Esophagus muscularis mucosa (tissue), 4 donors: ENCODE measurements around the gene SCN11A. TPM values are rescaled to one million over a fixed set of nuclear protein-coding genes. Genes with fewer than 3 reads are reported as not detected.

Source experiments
- DNase-seq: peaks from one replicate; pipeline ENCODE4 v3.0.0-alpha.2; 2017; ENCODE audit errors: extremely low spot score
- H3K27ac ChIP-seq, 4 donors: fragments of 200-600 bp; sonication (generic); replicated peaks in 1 of 4; 1 replicate in 3 of 4; 2 replicates in 1 of 4; pipeline ENCODE4 v1.5.1; 2016 to 2019; ENCODE audit warnings: mild to moderate bottlenecking in 1 of 4
- H3K27me3 ChIP-seq, 4 donors: fragments of 200-600 bp; sonication (generic); one replicate each; pipeline versions ENCODE4 v1.5.1 to v1.6.0; 2016 to 2019
- H3K36me3 ChIP-seq, 4 donors: fragments of 200-600 bp; sonication (generic); one replicate each; pipeline ENCODE4 v1.5.1; 2016 to 2019
- H3K4me1 ChIP-seq, 4 donors: fragments of 200-600 bp; sonication (generic); one replicate each; pipeline ENCODE4 v1.5.1; 2016 to 2019
- H3K4me3 ChIP-seq, 4 donors: fragments of 200-600 bp; sonication (generic); 1 replicate in 2 of 4; 2 replicates in 2 of 4; pipeline ENCODE4 v1.5.1; 2016 to 2019; ENCODE audit warnings: mild to moderate bottlenecking in 4 of 4, moderate library complexity in 1 of 4
- H3K9me3 ChIP-seq, 4 donors: fragments of 200-600 bp; sonication (generic); 1 replicate in 3 of 4; 2 replicates in 1 of 4; pipeline ENCODE4 v1.5.1; 2016 to 2019
- EP300 ChIP-seq: sonication (generic); formaldehyde crosslinking; IDR thresholded peaks from one replicate; pipeline ENCODE4 v1.6.1; 2017; ENCODE audit warnings: antibody characterized with exemption
- POLR2A ChIP-seq: fragments of 450-650 bp; IDR thresholded peaks from one replicate; pipeline ENCODE4 v1.6.1; 2017; ENCODE audit warnings: antibody characterized with exemption, moderate library complexity, mild to moderate bottlenecking, low read depth
- POLR2AphosphoS5 ChIP-seq, 2 donors: sonication (generic); formaldehyde crosslinking; IDR thresholded peaks; one replicate each; pipeline ENCODE4 v1.6.1; 2017; ENCODE audit warnings: antibody characterized with exemption in 2 of 2
- WGBS: methylation state at CpG from one replicate; pipeline ENCODE4 v1.1.5; 2018; 5-methylcytosine and 5-hydroxymethylcytosine counted together
- intact Hi-C: fragments of 100-400 bp; cut with DNase I; formaldehyde crosslinking; loops from one replicate; pipeline ENCODE4 v1.15.1; 2023
- total RNA-seq, 4 donors: library from RNA; depleted of rRNA; stranded (reverse); fragments of >200 nt; gene quantifications; one replicate each; pipeline versions ENCODE4 v1.1.0 to v1.2.1, GENCODE V29; 2016
- TF ChIP-seq, protein P1 (sequence below), 3 experiments: fragments of 200-600 bp in 2 of 3; fragments of 450-650 bp in 1 of 3; sonication (generic) in 2 of 3; IDR thresholded peaks; one replicate each; pipeline ENCODE4 v1.5.1; 2017 to 2019; ENCODE audit warnings: antibody characterized with exemption in 3 of 3, mild to moderate bottlenecking in 2 of 3, moderate library complexity in 1 of 3

Gene SCN11A
- total RNA-seq, 4 donors from 2014 or later, result 0.34 to 0.99 (median 0.56) TPM

DNA sequence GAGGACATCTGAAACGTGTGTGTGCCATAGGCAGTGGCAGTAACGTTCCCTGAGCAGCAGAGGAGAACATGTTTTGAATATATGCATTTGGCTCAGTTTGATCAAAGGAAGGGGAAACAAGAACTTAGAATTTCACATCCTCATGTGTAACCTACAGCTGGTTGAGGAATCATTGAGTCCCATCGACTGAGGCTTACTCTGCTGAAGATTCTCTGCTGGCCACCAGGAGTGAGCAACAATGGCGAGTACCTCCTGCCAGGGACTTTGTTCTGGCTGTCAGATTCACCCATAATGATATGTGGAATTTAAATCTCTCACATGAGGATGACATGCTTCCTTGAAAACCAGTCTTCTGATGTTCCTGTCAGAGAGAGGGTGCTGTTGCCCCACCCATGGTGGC lies 34.4 kb upstream of the SCN11A start:
- Histone ChIP-seq H3K27ac (no peak overlapping the region), H3K4me3 (no peak overlapping the region), H3K4me1 (no peaks in the 10 kb centered on the region), H3K36me3 (peaks cover 51 to 91% (median 67%) of the 10 kb centered on the region in 4 donors), H3K9me3 (no peaks in the 10 kb centered on the region), H3K27me3 (no peaks in the 10 kb centered on the region)
- TF ChIP-seq POLR2A (no peak), EP300 (no peak), POLR2AphosphoS5 (IDR thresholded peaks at IDR 0.05) (no peak)
- TF ChIP-seq, protein P1, sequence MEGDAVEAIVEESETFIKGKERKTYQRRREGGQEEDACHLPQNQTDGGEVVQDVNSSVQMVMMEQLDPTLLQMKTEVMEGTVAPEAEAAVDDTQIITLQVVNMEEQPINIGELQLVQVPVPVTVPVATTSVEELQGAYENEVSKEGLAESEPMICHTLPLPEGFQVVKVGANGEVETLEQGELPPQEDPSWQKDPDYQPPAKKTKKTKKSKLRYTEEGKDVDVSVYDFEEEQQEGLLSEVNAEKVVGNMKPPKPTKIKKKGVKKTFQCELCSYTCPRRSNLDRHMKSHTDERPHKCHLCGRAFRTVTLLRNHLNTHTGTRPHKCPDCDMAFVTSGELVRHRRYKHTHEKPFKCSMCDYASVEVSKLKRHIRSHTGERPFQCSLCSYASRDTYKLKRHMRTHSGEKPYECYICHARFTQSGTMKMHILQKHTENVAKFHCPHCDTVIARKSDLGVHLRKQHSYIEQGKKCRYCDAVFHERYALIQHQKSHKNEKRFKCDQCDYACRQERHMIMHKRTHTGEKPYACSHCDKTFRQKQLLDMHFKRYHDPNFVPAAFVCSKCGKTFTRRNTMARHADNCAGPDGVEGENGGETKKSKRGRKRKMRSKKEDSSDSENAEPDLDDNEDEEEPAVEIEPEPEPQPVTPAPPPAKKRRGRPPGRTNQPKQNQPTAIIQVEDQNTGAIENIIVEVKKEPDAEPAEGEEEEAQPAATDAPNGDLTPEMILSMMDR (IDR thresholded peaks at IDR 0.05), result no peak
- 86% methylated on average over 3 of the region's 4 CpGs for whole genome bisulfite sequencing
- intact Hi-C loops, result no loop called here
- peak; percentile 62 for DNase-seq

DNA sequence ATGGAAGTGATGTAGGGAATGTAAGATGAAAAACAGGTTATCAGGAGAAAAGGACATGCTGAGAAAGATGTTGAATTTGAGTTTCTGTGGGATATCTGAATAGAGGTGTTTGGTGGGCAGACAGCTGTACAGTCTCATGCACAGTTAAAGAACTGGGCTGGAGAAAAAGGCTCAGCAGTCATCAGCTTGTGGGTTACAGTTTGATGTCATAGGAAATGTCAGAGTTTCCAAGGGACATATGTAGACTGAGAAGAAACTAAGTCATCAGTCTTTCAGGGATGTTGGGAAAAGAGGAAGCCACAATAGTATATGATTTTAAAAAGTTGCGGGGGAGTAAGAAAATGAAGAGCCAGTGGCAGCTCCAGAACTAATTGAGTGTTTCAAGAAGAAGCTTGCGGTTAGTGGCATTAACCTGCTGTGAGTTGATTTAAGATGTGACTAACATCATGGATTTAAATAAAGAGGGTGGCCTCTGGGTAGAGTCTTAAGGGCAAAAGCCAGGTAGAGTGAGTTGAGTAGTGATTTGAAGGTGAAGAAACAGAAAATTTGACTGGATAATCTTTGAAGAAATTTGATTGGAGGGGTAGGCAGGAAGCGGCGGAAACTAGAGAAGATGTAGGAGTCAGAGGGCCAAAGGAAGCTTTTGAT lies 31.0 kb upstream of the SCN11A start:
- Histone ChIP-seq H3K4me3 (no peak overlapping the region), H3K27me3 (no peaks in the 10 kb centered on the region), H3K27ac (no peak overlapping the region), H3K36me3 (peaks cover 26 to 89% (median 51%) of the 10 kb centered on the region in 4 donors), H3K9me3 (no peaks in the 10 kb centered on the region), H3K4me1 (no peaks in the 10 kb centered on the region)
- DNase-seq, result peak; percentile 7
- WGBS, result over 99% methylated on average over 4 of the region's 4 CpGs
- TF ChIP-seq, protein P1 (IDR thresholded peaks at IDR 0.05), result no peak
- TF ChIP-seq POLR2AphosphoS5 (IDR thresholded peaks at IDR 0.05) (no peak), EP300 (no peak), POLR2A (no peak)
- intact Hi-C loops, result no loop called here

DNA sequence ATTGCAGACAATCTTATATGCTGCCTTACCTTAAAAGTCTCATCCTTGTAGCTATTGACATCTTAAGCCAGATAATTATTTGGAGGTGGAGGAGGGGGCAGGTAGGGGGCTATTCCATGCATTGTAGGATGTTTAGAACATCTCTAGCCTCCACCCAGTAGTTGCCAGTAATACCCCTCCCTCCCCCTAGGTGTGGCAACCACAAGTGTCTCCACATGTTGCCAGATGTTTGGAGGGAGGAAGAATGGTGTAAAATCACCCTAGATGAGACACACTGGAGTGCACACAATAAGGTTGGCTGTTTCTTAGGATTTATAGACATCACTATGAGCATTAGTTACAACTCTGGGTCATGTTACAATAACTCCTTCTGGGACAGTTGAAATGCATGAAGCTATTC lies 28.3 kb upstream of the SCN11A start:
- no peaks in the 10 kb centered on the region for H3K4me1 ChIP-seq
- no peak for DNase-seq
- H3K9me3 ChIP-seq, result no peaks in the 10 kb centered on the region
- intact Hi-C loops, result no loop called here
- H3K36me3 ChIP-seq, result peaks cover 26 to 89% (median 52%) of the 10 kb centered on the region in 4 donors
- H3K4me3 ChIP-seq, result no peak overlapping the region
- TF ChIP-seq POLR2AphosphoS5 (IDR thresholded peaks at IDR 0.05) (no peak), POLR2A (no peak), EP300 (no peak)
- TF ChIP-seq, protein P1 (IDR thresholded peaks at IDR 0.05), result no peak
- H3K27me3 ChIP-seq, result no peaks in the 10 kb centered on the region
- no peak overlapping the region for H3K27ac ChIP-seq

DNA sequence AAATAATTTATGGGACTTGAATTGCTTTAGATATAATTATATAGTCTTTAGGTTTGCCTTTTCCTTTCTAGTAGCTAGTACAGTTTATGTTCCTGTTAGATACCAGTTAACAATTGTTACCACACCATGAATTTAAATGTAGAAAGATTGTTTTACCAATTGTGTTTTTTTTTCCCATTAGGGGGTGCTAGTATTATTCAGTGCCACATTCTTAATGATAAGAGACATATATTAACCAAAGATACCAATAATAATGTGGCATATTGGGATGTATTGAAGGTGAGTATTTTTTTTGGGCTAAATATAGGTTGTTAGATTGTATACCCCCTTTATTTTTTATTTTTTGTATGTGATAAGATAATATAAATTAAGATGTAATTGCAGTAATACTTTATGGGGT lies 27.8 kb upstream of the SCN11A start:
- DNase-seq, result no peak
- Histone ChIP-seq H3K27me3 (no peaks in the 10 kb centered on the region), H3K9me3 (no peaks in the 10 kb centered on the region), H3K4me3 (no peak overlapping the region), H3K27ac (no peak overlapping the region), H3K36me3 (peaks cover 31 to 89% (median 55%) of the 10 kb centered on the region in 4 donors), H3K4me1 (no peaks in the 10 kb centered on the region)
- intact Hi-C loops, result no loop called here
- TF ChIP-seq, protein P1 (IDR thresholded peaks at IDR 0.05), result no peak
- TF ChIP-seq EP300 (no peak), POLR2A (no peak), POLR2AphosphoS5 (IDR thresholded peaks at IDR 0.05) (no peak)

DNA sequence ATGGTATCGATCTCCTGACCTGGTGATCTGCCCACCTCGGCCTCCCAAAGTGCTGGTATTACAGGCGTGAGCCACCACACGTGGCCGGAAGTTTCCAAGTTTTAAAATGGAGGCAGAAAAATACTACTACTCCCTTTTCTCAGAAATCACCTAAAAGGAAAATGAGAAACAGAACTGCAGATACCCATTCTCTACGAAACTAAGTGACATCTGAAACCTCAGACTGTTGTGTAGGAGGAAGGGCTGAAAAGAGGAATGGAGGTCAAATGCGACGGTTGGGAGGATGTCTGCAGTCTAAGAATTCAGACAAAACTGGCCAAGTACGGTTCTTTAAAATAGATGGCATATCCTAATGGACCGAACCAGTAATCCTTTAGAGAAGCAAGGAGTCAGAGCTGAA lies 24.2 kb upstream of the SCN11A start:
- TF ChIP-seq POLR2AphosphoS5 (IDR thresholded peaks at IDR 0.05) (no peak), POLR2A (no peak), EP300 (no peak)
- TF ChIP-seq, protein P1 (IDR thresholded peaks at IDR 0.05), result no peak
- Histone ChIP-seq H3K27ac (no peak overlapping the region), H3K36me3 (peaks cover 42 to 97% (median 76%) of the 10 kb centered on the region in 4 donors), H3K9me3 (no peaks in the 10 kb centered on the region), H3K27me3 (no peaks in the 10 kb centered on the region), H3K4me1 (no peaks in the 10 kb centered on the region), H3K4me3 (no peak overlapping the region)
- intact Hi-C loops, result no loop called here
- DNase-seq, result no peak
- 96% methylated on average over 10 of the region's 10 CpGs for WGBS
